NCI-H2107 treated with DMSO at 0.1 percent for 48 hours (cell line): ENCODE data around the gene BMP7.
"Not testable (repeated sequence)": the region's sequence is repeated elsewhere in the genome, so short reads cannot be mapped to it uniquely, and the experiment has no call there.

Source experiments
- DNase-seq: peaks from one replicate; lab custom pipeline; 2025; ENCODE audit not compliant: unreplicated experiment; lab: John Stamatoyannopoulos, UW

BMP7 gene

DNA sequence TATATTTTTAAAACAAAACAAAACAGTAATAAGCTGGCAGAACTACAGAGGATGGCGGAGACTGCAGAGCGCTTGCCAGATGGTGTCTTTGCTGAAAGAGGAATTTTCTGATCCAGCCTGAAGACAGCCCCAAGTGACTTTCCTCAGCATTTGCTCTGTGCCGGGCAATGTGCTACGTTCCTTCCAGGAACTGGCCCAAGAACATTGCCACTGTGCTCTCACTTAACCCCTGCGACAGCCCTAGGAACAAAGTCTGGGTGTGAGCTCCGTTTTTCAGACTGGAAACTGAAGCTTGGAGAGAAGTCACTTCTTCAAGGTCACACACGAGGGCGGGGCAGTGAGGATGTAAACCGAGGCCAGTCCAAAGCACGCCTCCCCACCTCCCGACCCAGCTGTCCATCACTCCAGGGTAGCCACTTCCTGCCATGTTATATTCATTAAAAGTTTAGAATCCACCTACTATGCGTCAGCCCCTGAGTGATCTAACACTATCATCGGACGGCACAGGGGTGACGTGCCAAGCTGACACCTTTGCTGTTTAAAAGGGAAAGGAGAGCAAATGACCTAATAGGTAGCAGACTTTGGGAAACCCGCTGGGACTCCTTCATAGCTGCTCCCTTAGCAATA, 22.3 kb upstream of the BMP7 start:
- DNase-seq: no peak

GRCh38 chr20:57287901-57288300, 21.5 kb upstream of the BMP7 start:
- no peak for DNase-seq

DNA sequence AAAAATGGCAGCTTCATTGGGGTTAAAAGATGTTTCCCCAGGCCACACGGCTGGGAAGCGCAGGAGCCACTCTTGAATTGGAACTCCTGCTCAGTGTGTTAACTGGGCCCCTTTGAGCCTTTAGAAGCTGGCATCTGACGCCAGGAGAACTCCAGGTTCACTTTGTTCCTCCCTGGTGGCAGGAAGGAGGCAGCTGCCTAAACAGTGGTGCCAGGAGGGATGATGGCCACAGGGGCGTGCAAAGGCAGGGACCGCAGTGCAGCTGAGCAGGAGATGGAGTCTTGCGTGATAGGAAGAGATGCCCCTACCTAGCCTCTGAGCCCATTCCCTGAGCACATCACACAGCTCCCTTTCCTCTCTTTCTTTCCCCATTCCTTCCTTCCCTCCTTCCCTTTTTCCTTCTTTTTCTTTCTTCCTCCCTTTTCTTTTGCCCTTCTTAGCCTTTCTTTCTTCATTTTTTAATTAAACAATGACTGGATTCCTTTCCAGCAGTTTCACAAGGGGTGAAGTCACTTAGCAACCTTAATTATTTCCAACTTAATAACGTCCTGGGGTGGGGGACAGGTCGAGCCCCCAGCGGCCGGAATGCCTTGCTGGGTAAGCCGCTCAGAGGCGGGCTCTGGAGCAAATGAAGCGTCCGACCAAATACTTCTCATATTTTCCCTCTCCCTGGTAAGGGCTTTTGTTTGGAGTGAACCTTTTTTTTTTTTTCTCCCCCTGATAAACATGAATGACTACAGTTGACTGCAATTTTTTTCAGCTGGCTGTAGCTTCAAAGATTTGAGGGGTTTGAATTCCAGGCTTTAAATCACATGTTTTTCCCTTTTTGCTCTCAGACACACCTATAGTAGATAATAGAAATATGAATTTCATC, 20.8 kb upstream of the BMP7 start:
- no peak for DNase-seq

GRCh38 chr20:57283860-57284259, 17.4 kb upstream of the BMP7 start:
- DNase-seq: no peak

DNA sequence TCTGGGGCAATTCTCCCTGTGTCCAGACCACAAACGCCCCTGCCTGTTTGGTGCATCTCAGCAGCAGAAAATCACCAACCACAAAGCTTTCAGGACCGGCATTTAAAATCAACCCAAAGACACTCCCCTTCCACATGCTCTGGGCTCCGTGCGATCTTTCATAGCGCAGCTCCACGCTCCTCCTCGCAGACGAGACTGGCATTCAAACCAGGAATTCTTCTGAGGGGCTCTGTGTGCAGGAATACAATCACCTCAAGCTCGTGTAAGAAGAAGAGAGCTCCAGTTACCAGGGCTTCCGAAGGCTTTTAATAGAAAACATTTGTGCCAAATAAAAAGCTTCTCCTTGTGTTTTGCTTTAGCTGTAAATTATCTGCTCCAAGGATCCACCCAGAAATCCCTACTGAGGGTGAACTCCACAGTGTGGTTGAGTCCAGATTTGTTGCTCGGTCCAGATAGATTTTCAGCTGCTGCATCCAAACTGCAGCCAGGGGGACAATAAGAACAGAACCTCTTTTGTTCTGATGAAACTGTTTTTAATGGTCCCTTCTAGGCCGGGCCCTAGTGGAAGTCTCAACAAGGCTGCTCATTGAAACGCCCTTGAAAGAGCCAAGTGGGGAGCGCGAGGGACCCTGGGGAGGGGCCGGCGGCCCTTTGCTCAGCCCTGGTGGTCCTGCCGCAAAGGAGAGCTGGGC, 16.4 kb upstream of the BMP7 start:
- no peak for DNase-seq

DNA sequence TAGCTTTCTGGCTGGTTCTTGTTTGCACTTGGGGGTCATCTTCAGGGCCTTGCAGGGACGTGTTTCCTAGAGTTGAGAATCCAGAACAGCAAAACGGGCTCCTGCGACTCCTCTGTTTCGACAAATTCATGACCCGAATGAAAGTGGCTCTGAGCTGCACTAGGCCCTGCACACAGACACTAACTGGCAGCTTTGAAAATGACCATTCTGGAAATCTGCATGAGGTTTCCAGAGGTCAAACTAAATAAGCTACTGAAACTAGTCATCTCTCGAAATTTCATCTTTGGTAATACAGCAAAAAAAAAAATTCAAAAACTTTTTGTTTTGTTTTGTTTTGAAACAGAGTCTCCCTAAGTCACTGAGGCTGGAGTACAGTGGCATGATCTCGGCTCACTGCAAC, 15.5 kb upstream of the BMP7 start:
- no peak for DNase-seq

GRCh38 chr20:57280221-57280620, 13.8 kb upstream of the BMP7 start:
- DNase-seq: peak; percentile 3

- not testable (repeated sequence) for DNase-seq
These were observed 13.1 kb upstream of the BMP7 start for GRCh38 chr20:57279548-57279947.

DNA sequence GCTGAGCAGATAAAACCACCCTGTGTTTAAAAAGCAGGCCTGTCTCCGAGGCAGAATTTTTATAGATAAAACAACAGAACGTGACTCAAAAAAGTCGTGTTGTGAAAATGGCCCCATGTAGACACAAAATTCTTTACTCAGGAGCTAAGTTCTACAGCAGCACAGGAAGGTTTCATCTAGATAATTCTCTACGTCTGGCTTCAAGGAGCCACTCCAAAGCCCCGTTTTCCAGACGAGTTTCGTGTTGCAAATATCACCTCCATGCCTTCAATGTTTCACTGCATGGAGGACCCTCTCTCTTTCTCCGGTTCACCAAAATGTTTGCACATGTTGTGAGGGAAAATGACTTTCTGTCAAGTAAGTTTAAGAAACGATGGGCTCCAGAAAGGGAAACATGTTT, 12.0 kb upstream of the BMP7 start:
- DNase-seq: no peak

DNA sequence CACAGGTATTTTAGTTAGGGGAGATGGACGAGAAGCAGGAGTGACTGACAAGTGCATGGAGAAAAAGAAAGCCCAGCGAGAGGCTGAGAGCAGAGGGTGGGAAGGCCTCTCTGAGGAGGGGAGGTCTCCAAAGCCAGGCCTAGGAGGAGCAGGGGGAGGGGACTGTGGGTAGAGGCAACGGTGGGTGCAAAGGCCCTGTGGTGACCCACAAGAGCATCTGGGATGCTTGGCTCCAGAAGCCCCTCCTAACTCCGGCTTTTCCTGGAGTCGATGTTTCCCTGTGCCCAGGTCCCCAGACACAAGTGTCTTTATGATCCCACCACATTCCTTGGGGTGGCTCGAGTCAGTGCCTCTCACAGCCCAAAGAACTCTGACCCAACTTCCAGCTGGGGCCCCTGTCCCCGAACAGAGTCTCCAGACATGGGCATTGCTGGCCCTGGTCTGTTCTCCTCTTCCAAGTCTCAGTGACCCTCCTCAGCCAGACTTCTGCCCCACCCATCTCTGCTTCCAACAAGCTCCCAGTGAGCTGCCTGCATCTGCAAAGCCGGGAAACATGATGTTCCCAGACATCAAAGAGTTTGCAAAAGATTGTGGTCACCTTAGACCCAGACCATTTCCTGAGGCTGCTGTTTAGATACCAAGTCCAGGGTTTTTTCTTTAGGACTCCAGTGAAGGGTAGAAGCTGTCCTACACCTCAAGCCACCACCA, 11.1 kb upstream of the BMP7 start:
- DNase-seq: no peak

- DNase-seq: no peak
These were observed 9.8 kb upstream of the BMP7 start for GRCh38 chr20:57276221-57276620.

GRCh38 chr20:57275813-57276212, 9.4 kb upstream of the BMP7 start:
- DNase-seq: no peak

DNA sequence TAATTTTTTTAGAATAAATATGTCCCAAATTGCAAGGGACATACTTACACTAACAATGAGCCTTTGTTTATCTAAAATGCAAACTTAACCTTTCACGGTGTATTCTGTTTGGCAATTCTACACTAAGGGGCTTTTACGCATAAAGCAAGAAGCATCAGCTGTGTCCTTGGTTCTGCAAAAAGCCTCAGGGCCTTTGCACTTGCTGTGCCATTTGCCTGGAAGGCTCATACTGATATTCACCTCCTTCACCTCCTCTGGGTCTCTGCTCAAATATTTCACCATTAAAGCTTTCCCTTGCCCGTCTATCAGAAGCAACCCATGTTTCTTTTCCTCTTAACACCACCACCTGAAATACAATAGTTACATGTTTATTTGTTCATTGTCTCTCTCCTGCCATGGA, 8.9 kb upstream of the BMP7 start:
- DNase-seq: no peak

DNA sequence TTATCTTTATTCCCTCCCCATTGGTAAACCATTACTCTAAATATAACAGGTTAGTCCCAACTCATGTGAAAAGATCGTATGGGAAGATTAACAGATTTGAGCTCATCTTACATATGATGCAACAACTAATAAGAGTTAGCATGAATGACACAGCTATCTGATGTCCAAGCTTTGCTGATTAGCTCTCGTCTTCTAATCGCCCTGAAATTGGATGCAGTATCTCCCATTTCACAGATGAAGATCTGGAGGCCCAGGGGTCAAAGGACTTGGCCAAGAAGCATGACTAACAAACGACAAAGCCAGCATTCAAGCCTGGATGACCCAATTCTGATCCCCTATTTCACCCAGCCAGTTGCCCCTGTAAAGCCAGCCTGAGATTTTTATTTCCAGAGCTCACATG, 8.4 kb upstream of the BMP7 start:
- no peak for DNase-seq

DNA sequence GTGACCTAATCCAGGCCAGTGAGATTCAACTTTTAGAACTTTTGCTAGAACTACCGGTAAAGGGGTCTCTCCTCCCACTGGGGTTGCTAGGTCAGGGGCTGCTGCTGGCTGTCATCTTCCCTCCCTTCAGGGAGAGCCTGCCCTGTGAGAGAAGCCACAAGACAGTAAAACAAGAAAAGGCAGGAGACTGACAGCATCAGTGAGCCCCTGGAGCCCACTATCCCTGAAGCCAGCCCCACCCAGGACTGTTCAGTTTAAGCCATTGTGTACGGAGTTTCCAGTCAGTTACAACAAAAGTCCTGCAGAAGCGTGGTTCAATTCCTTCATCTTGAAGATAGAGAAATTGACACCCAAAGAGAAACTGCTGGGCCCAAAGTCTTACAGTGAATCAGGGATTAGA, 7.9 kb upstream of the BMP7 start:
- no peak for DNase-seq

DNA sequence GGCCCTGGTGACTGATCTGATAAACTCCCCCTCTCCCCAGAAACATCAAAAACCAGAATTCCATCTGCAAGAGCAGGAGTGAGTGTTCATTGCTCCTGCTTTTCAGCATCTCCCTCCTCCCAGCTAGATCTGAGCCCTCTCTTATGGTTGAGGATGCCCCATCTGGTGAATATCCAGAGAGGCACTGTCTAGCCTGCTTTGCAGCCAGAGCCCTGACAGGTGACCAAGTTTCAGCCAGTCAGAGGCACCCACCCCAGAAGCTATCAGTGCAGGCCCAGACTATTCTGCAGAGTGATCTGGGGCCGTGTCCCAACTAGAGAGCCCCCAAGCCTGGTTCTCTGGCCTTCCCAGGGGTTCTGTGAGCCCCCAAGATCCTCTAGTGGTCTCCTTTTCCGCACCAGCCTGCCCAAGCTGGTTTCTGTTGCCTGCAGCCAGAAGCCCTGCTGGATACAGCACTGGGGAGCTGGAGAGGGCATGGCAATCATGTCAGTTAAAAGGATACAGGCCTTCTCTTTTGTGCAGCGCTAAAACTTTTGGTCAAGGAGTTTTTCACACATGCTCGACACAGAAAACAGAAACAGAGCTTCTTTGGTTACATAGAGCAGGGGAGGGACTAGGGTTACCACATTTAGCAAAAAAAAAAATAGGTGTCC, 6.6 kb upstream of the BMP7 start:
- no peak for DNase-seq

GRCh38 chr20:57270204-57270984, 4.0 kb upstream of the BMP7 start:
- DNase-seq: no peak

- DNase-seq: no peak
These were observed 2.9 kb upstream of the BMP7 start for GRCh38 chr20:57269148-57269984.

DNA sequence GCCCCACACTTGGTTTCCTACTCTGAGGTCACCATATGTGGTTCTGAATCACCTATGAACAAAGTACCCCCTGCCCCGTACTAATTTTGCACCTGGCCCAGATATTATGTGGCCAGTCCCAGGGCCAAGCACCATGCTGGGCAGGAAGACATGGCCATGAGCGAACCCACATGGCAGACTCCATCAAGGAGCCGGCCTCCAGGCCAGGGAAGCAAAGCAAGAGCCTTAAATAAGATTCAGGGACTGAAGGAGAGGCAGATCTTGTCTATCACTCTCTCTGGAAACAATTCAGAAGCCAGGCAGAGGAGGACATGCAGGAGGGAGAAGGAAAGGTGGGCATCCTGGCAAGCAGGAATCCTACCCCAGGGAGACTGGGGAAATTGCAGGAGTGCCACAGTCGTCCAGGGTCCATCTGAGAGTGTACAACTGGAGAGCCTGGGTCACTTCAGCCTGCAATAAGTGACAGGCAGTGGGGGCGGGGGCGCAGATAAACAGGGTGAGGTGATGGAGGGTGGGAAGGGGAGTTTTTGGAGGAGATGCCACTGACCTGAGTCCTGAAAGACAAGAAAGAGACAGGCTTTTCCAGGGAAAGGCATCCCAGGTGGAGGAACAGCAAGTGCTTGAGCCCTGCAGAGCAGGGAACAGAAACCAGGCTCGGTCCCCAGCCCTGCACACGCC, 2.1 kb upstream of the BMP7 start:
- no peak for DNase-seq
